GM18502 (cell line): Measurements from ENCODE around the gene ASTN2.

Experiments used
- ATAC-seq: cut with Tn5 transposase; IDR thresholded peaks from one replicate; pipeline ENCODE4 v1.9.1; 2021; ENCODE audit warnings: mild to moderate bottlenecking; ENCODE audit not compliant: unreplicated experiment, poor library complexity

Gene ASTN2

GRCh38 chr9:116395699-116396037, 1019.2 kb downstream of the ASTN2 start:
- ATAC-seq = no peak

GRCh38 chr9:116394894-116395698, 1019.8 kb downstream of the ASTN2 start:
- no peak for ATAC-seq

- no peak for ATAC-seq
Observed at GRCh38 chr9:116394070-116394469, 1020.8 kb downstream of the ASTN2 start.

- ATAC-seq = no peak
Observed at GRCh38 chr9:116393198-116393597, 1021.7 kb downstream of the ASTN2 start.

GRCh38 chr9:116391306-116391900, 1023.5 kb downstream of the ASTN2 start:
- no peak for ATAC-seq

GRCh38 chr9:116390303-116391228, 1024.3 kb downstream of the ASTN2 start:
- ATAC-seq = peak; percentile 73

- ATAC-seq = no peak
Observed at GRCh38 chr9:116389541-116390302, 1025.1 kb downstream of the ASTN2 start.

GRCh38 chr9:116387934-116388698, 1026.7 kb downstream of the ASTN2 start:
- ATAC-seq = no peak

- no peak for ATAC-seq
Observed at GRCh38 chr9:116383936-116384335, 1030.9 kb downstream of the ASTN2 start.

GRCh38 chr9:116383133-116383532, 1031.7 kb downstream of the ASTN2 start:
- ATAC-seq = no peak

GRCh38 chr9:116382053-116382452, 1032.8 kb downstream of the ASTN2 start:
- ATAC-seq = no peak

- no peak for ATAC-seq
Observed at GRCh38 chr9:116381350-116381749, 1033.5 kb downstream of the ASTN2 start.

- no peak for ATAC-seq
Observed at GRCh38 chr9:116380496-116380995, 1034.3 kb downstream of the ASTN2 start.

- no peak for ATAC-seq
Observed at GRCh38 chr9:116379821-116380220, 1035.0 kb downstream of the ASTN2 start.

- no peak for ATAC-seq
Observed at GRCh38 chr9:116378873-116379272, 1036.0 kb downstream of the ASTN2 start.

- no peak for ATAC-seq
Observed at GRCh38 chr9:116377179-116377798, 1037.6 kb downstream of the ASTN2 start.
